ENCODE measurements around the gene MACROD2. TPM values are rescaled to one million over a fixed set of nuclear protein-coding genes. Genes with fewer than 3 reads are reported as not detected.

MACROD2 gene
- total and polyA plus RNA-seq, 4 donors: 0.66 to 10.5 (median 3.3) TPM

GRCh38 chr20:15144916-15145315 is 1149.6 kb downstream of the MACROD2 start:
- Histone ChIP-seq H3K27ac (ENCODE audit: low read depth in 1 of 2, low read length in 2 of 2) (no peak overlapping the region), H3K27me3 (ENCODE audit: control insufficient read depth in 4 of 4, insufficient read depth in 4 of 4, low read length in 3 of 4) (no peaks in the 10 kb centered on the region), H3K9ac (ENCODE audit: low read depth in 1 of 2, low read length in 2 of 2) (no peak overlapping the region), H3K36me3 (ENCODE audit: control insufficient read depth in 4 of 4, insufficient read depth in 3 of 4, low read depth in 1 of 4, low read length in 3 of 4) (no peaks in the 10 kb centered on the region), H3K4me1 (ENCODE audit: control insufficient read depth in 4 of 4, insufficient read depth in 4 of 4, low read length in 3 of 4) (no peaks in the 10 kb centered on the region), H3K4me3 (ENCODE audit: low read depth in 1 of 3, low read length in 3 of 3) (no peak overlapping the region), H3K9me3 (ENCODE audit: control insufficient read depth in 4 of 4, low read length in 3 of 4) (no peaks in the 10 kb centered on the region)
- no peak for DNase-seq (ENCODE audit: low spot score)
- TF ChIP-seq FOXA2 (IDR thresholded peaks at IDR 0.05): no peak
- TF ChIP-seq NR2F2 (IDR thresholded peaks at IDR 0.05): no peak
- TF ChIP-seq GABPA (IDR thresholded peaks at IDR 0.05 in 1 of 2, conservative IDR thresholded peaks at IDR 0.05 in 1 of 2): no peak
- no peak for TF ChIP-seq TAF1 (conservative IDR thresholded peaks at IDR 0.05)
- TF ChIP-seq FOXA1 (IDR thresholded peaks at IDR 0.05): no peak
- no peak for TF ChIP-seq HNF4A (conservative IDR thresholded peaks at IDR 0.05)
- TF ChIP-seq HNF4G (IDR thresholded peaks at IDR 0.05): no peak
- no peak for TF ChIP-seq MAX (IDR thresholded peaks at IDR 0.05)
- TF ChIP-seq SP1 (IDR thresholded peaks at IDR 0.05): no peak
- WGBS: 83% methylated on average over 3 of the region's 3 CpGs

DNA sequence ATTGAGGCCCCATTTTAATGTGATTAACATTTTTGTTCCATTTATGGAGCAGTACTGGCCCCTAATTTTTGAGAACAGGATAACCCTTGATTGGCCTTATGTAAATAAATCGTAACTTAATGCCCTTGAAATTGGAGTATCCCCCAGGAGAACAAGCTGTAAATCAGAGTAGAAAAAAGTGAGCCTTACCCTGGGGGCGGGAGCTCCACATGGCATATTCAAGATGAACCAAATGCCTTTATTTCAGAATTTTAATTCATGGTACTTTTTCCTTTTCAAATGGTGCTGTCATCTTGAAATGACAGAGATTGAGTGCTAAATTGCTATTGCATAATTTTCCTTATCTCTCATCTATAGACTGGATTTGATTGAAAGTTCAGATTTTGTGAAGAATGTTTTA is 1151.6 kb downstream of the MACROD2 start:
- H3K4me3 ChIP-seq (ENCODE audit: low read depth in 1 of 3, low read length in 3 of 3): no peak overlapping the region
- no peak overlapping the region for H3K27ac ChIP-seq (ENCODE audit: low read depth in 1 of 2, low read length in 2 of 2)
- WGBS: 87% methylated on average over 2 of the region's 2 CpGs
- no peaks in the 10 kb centered on the region for H3K36me3 ChIP-seq (ENCODE audit: control insufficient read depth in 4 of 4, insufficient read depth in 3 of 4, low read depth in 1 of 4, low read length in 3 of 4)
- no peaks in the 10 kb centered on the region for H3K9me3 ChIP-seq (ENCODE audit: control insufficient read depth in 4 of 4, low read length in 3 of 4)
- no peaks in the 10 kb centered on the region for H3K4me1 ChIP-seq (ENCODE audit: control insufficient read depth in 4 of 4, insufficient read depth in 4 of 4, low read length in 3 of 4)
- no peaks in the 10 kb centered on the region for H3K27me3 ChIP-seq (ENCODE audit: control insufficient read depth in 4 of 4, insufficient read depth in 4 of 4, low read length in 3 of 4)
- H3K9ac ChIP-seq (ENCODE audit: low read depth in 1 of 2, low read length in 2 of 2): no peak overlapping the region
- no peak for DNase-seq (ENCODE audit: low spot score)
- TF ChIP-seq, protein P1, sequence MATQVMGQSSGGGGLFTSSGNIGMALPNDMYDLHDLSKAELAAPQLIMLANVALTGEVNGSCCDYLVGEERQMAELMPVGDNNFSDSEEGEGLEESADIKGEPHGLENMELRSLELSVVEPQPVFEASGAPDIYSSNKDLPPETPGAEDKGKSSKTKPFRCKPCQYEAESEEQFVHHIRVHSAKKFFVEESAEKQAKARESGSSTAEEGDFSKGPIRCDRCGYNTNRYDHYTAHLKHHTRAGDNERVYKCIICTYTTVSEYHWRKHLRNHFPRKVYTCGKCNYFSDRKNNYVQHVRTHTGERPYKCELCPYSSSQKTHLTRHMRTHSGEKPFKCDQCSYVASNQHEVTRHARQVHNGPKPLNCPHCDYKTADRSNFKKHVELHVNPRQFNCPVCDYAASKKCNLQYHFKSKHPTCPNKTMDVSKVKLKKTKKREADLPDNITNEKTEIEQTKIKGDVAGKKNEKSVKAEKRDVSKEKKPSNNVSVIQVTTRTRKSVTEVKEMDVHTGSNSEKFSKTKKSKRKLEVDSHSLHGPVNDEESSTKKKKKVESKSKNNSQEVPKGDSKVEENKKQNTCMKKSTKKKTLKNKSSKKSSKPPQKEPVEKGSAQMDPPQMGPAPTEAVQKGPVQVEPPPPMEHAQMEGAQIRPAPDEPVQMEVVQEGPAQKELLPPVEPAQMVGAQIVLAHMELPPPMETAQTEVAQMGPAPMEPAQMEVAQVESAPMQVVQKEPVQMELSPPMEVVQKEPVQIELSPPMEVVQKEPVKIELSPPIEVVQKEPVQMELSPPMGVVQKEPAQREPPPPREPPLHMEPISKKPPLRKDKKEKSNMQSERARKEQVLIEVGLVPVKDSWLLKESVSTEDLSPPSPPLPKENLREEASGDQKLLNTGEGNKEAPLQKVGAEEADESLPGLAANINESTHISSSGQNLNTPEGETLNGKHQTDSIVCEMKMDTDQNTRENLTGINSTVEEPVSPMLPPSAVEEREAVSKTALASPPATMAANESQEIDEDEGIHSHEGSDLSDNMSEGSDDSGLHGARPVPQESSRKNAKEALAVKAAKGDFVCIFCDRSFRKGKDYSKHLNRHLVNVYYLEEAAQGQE (IDR thresholded peaks at IDR 0.05): no peak
- TF ChIP-seq RAD21 (IDR thresholded peaks at IDR 0.05) (no peak), JUND (IDR thresholded peaks at IDR 0.05) (no peak), HNF4A (conservative IDR thresholded peaks at IDR 0.05) (no peak), GABPA (IDR thresholded peaks at IDR 0.05 in 1 of 2, conservative IDR thresholded peaks at IDR 0.05 in 1 of 2) (no peak), CTCF (IDR thresholded peaks at IDR 0.05; ENCODE audit: low read depth, low read length, missing input control) (no peak), HNF4G (IDR thresholded peaks at IDR 0.05) (no peak)
- TF ChIP-seq, protein P2, sequence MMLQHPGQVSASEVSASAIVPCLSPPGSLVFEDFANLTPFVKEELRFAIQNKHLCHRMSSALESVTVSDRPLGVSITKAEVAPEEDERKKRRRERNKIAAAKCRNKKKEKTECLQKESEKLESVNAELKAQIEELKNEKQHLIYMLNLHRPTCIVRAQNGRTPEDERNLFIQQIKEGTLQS (IDR thresholded peaks at IDR 0.05): no peak

All from liver (tissue), 9 donors.